Sciatic nerve (tissue), 2 donors: ENCODE data around the gene VPS8. TPM values are rescaled to one million over a fixed set of nuclear protein-coding genes. Genes with fewer than 3 reads are reported as not detected.

Source experiments
- ATAC-seq: fragments of 200-7000 bp; cut with Tn5 transposase; one replicate; pipeline ENCODE4 v1.9.1; 2020; ENCODE audit warnings: mild to moderate bottlenecking, moderate library complexity
- DNase-seq: peaks from one replicate; pipeline ENCODE4 v3.0.0-alpha.2; 2020; ENCODE audit warnings: low spot score
- intact Hi-C: fragments of 100-400 bp; cut with DNase I; formaldehyde crosslinking; loops from one replicate; pipeline ENCODE4 v1.14.2; 2022
- total RNA-seq: library from RNA; stranded (reverse); fragmentation: NEBNext Ultra II Directional; extraction: Animal tissue kit (Norgen Biotek cat#: 25700); gene quantifications from one replicate; pipeline ENCODE4 v1.2.1, GENCODE V29; 2021
- donor health status: DM: no; HTN: no; CAD: no.
- donor health status: DM: no; HTN: no; CAD: no.

VPS8 gene
- total RNA-seq, 1 donor from 2014 or later = 86.4 TPM

DNA sequence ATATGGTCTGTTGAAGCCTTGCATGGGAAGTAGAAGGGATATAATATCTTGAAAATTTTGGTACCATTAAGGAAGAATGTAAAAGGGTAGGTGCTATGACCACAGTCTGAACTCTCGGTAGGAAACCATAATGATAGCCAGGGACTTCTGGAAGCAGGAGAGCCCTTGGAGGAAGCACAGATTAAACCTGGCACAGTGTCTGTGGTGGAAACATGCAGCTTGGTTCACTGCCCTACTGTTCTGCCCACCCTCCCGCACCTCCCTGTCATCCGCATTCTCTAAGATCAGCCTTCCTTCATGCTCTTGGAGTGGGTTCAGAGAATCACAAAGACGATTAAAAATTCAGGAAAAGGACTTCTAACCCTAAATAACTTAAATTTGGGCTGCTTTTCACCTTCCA lies 20.9 kb downstream of the VPS8 start:
- ATAC-seq (no peak), DNase-seq (no peak)
- intact Hi-C loops = no loop called here

GRCh38 chr3:184836090-184836822 lies 24.3 kb downstream of the VPS8 start:
- ATAC-seq = no peak
- intact Hi-C loops = no loop called here
- DNase-seq = no peak

DNA sequence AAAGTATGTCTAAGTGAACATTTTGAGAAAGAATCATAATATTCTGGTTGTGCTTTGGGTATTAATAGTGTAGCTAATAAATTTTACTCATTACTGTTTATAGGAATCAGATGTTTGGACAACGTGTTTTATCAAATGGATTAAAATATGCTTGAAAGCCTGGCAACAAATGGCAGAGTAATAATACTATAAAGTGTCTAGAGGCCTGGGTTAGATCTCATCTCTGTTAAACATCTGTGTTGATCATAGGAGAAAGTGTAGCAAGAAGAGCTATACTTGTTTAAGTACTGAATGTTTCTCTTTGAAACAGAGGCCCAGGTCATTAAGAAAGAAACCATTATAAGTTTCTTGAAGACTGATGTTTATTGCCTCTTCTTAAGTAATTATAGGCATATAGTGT lies 30.5 kb downstream of the VPS8 start:
- ATAC-seq = no peak
- intact Hi-C loops = no loop called here
- DNase-seq = no peak

DNA sequence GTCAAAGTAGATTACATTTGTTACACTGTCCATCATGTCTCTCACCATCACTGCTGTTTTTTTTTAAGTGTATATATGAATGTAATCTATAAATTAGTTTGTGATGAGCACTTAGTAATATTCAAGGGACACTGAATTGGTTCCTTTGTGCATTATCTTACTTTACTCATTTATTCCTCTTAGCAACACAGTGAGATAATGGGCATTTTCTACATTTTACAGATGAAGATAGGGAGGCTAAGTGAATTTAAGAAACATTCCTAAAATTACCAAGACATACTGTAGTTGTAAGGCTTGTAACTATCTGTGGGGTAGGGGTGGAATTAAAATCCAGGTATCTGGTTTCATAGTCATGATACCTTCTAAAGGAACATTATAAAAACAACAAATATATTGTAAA lies 33.9 kb downstream of the VPS8 start:
- ATAC-seq = no peak
- intact Hi-C loops = no loop called here
- DNase-seq = no peak

DNA sequence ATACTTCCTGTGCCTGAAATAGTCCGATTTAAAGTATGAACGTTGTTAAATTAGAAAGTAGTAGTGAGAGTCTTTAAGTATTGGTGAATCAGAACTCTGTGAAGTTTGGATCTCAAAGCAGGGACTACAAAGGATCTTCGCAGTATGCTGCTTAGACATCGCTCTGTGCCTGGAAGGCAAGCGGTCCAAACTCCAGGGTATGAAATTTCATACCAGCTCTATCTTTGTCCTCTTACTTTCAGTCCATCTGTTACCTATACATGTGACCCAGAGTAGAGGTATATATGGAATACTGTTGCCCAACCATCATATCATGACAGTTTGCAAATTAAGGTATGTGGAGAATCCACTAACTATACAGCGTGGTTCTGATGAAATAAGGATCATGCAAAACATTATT lies 34.5 kb downstream of the VPS8 start:
- DNase-seq (no peak), ATAC-seq (no peak)
- intact Hi-C loops = no loop called here

DNA sequence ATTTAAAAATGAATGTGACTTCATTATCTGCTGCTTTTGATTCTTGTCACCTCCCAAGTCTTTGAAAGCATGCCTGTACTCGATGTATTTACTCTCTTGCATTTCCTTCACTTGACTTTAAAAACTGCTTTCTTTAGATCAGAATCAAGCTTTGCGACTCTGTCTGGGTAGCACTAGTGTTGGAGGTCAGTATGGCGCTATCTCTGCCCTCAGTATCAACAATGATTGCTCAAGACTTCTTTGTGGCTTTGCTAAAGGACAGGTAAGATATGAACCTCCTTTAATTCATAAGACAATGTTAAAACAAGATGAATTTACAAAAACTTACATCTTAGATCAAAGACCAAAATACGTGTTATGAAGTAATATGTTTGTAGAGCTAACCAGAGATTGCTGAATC lies 37.0 kb downstream of the VPS8 start:
- DNase-seq (no peak), ATAC-seq (no peak)
- intact Hi-C loops = no loop called here

GRCh38 chr3:184850201-184850600 lies 38.2 kb downstream of the VPS8 start:
- no peak for ATAC-seq
- intact Hi-C loops = no loop called here
- no peak for DNase-seq

DNA sequence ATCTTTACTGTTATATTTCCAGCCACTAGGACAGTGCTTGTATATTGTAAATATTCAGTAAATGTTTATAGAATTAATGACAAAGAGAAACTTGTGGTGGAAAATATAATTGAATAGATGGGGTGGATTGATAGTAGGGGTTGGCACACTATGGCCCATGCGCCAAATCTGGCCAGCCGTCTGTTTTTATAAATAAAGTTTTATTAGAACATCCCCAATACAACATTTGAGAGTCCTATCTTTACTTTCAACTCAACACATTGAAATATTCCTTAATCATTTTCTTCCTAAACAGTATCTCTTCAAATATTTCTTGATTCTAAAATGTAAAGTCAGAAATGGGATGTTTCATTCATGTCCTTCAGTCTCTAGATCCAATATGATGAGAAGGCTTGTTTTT lies 45.1 kb downstream of the VPS8 start:
- DNase-seq (no peak), ATAC-seq (no peak)
- intact Hi-C loops = no loop called here

- intact Hi-C loops = no loop called here
- peak; percentile 32 for ATAC-seq
- no peak for DNase-seq
Measured at GRCh38 chr3:184864000-184864399, 52.0 kb downstream of the VPS8 start.

- DNase-seq (no peak), ATAC-seq (no peak)
- intact Hi-C loops = no loop called here
Measured at GRCh38 chr3:184868477-184868876, 56.5 kb downstream of the VPS8 start.

DNA sequence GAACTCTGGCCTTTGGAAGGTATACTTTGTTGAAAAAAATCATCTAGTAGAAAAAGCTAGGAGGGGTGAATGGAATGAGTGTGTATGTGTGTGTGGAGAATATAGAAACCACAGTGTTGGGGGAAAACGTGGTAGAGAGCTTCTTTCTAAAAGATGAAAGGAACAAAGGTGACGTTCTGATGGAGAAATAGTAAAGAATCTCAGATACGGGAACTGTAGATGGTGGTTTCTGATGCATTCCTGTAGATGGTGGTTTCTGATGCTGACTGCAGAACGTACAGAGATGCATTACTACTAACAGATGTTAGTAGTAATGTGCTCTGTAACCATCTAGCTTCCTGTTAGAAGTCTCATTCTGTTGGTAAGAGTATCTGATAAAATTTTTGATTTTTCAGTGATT lies 60.2 kb downstream of the VPS8 start:
- DNase-seq (no peak), ATAC-seq (no peak)
- intact Hi-C loops = loop anchor here (10.0 kb wide), 1 partner anchor 303 kb away; no protein-coding TSS in a partner anchor

DNA sequence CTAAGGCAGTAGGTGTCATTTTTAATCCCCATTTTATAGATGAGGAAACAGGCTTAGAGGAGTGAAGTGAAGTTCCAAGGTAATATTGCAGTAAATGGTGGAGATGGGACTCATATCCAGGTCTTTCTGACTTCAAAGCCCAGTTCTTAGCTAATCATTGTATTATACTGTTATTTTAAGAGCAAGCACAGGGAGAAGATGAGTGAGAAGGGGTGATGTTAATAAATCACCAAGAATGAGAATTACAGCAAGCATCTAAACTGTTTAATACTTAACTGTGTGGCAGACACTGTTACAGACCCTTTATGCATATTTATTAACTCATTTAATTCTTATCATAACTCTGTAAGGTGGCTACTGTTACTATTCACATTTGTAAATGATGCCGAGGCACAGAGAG lies 61.2 kb downstream of the VPS8 start:
- intact Hi-C loops = loop anchor here (10.0 kb wide), 1 partner anchor 302 kb away; no protein-coding TSS in a partner anchor
- no peak for ATAC-seq

DNA sequence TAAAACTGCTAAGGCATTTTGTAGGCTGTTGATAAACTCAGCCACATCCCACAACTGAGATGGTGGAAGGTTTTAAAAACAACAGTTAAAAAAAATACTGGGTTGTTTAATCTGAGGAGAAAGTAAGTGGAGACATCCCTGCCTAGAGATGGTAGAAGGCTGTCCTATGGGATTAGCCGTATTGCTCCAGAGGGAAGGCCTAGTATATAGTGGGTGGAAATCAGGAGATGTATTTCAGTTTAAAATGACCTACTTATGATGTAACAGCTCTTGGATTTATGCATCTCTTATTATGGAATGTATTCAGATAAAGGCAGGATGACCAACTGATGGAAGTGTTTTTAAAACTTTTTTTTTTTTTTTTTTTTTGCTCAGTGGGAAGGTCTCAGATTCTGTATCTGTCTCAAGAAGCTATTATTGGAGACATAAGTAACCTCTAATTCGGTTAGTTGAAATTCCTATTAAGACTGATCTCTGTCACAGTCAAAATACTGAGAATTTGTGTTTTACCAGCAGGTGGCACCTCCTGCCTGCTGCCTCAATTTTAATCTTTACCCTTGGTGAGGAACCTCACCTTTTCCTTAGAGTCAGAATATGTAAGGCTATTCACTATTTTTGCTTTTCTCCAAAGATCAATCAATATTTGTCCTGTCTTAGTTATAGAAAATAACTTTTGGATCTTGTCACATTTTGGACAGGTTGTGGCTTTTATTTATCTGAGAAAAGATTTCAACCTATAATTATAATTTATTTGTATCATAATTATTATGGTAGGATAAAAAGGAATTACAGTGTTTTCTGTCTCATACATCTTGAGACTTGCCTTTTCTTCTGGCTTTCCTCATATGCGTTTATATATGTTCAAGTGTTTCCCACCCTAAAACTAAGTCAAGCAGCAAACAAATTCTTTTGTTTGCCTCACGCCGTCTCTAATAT lies 63.0 kb downstream of the VPS8 start:
- no peak for ATAC-seq
- intact Hi-C loops = loop anchor here (10.0 kb wide), 1 partner anchor 300 kb away; no protein-coding TSS in a partner anchor

More for the DNA sequence above, 61.2 kb downstream of the VPS8 start:
- no peak for DNase-seq

DNA sequence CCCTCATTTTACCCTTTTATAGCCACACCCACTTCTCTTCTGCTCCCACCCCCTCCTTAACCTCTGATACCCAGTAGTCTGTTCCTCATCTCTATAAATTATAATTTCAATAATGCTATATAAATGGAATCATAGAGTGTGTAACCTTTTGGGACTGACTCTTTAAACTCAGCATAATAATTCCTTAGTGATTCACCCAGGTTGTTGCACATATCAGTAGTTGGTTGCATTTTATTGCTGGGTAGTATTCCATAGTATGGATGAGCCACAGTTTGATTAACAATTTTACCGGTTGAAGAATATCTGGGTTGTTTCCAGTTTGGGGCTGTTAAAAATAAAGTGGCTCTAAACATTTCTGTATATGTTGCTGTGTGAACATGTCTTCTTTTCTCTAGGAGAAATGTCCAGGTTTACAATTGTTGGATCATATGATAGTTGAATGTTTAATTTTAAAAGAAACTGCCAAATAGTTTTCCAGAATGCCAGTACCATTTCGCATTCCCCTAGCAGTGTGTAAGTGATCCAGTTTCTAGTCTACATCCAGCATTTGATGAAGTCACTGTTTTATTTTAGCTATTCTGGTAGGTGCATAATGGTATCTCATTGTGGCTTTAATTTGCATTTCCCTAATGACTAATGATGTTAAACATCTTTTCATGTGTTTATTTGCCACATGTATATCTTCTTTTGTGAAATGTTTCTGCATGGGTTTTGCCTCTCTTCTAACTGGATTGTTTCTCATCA lies 68.5 kb downstream of the VPS8 start:
- intact Hi-C loops = no loop called here
- ATAC-seq (no peak), DNase-seq (no peak)

More for the DNA sequence above, 63.0 kb downstream of the VPS8 start:
- no peak for DNase-seq

DNA sequence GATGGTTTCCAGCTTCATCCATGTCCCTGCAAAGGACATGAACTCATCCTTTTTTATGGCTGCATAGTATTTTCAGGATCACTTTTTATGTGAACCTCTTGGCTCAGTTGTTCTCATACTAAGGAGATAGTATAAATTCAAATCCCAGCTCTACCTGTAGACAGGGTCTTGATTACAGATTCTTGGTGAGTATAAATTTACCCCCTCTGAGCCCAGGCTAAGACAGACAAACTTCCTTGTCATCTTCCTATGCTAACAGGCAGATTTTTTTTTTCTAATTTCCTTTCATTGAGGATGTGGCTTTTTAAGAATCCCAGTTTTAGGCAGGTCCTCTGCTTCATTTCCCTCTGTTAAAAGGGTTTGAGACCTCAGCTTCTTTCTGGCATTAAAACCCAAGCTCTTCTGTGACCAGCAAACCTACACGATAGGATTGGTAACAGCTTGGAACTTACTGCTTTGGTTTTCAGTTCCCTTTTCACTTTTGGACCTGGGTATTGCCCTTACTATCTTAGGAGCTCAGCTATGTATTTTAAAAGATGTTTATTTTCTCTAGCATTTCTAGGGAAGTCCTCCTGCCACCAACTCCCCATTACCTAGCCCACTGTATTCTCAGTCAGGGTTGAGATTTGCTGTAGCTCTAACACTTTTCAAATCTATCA lies 72.5 kb downstream of the VPS8 start:
- intact Hi-C loops = no loop called here
- ATAC-seq = no peak
- DNase-seq = no peak

DNA sequence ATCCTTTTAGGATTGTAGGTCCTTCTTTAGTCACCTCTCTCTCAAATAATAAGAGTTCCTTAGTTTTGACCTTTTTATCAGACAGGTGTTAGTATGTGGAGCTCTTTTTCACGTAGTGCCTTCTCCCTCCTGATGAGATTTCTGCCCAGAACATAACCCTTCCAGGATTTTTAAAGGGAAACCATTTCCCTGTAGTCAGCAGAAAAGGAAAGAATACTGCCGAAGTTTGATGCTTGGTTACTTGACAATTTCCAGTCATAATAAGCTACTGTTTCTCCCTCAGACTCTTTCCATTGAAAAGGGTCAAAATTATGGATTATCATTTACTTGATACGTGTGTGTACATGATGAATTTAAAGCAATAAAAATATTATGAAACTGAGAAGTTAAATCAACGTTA lies 73.1 kb downstream of the VPS8 start:
- no peak for DNase-seq
- no peak for ATAC-seq
- intact Hi-C loops = no loop called here

DNA sequence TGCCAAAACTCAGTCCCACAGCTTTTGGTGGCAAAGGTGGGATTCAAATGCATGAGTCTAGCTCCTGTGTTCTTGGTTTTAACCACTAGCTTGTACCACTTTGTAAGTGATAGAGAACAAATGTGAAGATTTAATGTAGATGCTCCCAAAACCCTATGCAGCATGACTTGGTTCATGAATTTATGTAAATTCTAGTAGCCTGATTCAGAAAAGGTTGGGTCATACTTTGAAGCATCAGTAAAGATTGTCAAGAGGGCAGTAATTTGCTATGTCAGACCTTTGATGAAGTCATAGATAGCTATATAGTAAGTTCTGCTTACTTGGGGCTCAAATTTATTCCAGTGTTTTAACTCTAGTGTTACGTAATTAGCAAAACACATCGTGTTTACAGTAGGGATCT lies 75.6 kb downstream of the VPS8 start:
- intact Hi-C loops = no loop called here
- DNase-seq (no peak), ATAC-seq (no peak)

DNA sequence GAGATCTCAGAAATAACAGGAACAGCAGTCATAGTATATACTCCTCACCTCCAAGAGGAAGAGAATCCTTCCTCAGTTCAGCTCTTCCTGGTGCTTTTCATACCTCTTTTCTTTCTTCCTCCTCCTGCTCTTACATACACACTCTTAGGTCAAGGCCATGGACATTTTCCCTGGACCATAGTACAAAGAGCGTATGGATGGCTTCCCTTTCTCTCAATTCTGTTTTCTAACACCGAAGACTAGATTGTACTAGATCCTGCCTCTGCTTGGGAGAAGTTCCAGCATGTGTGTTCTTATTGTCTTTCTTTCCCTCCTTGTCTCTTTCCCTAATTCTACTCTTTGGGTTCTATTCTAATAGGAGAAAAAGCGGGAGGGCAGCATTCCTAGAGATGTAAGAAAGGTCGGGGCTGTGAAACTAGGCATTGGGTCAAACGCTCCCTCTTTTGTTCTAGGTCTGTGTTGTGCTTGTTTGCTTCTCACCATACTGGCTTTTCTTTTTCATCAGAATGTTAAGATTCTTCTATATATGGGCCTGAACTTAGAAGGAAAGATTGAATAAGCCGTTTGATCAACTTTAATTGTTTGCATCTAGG lies 77.4 kb downstream of the VPS8 start:
- intact Hi-C loops = no loop called here
- ATAC-seq (no peak), DNase-seq (no peak)

- no peak for DNase-seq
- no peak for ATAC-seq
- intact Hi-C loops = no loop called here
Measured at GRCh38 chr3:184894051-184894450, 82.1 kb downstream of the VPS8 start.
